NCI-H446 treated with DMSO at 0.1 percent for 48 hours (cell line): ENCODE data around the gene DNAH14.
"Not testable (repeated sequence)": the region's sequence is repeated elsewhere in the genome, so short reads cannot be mapped to it uniquely, and the experiment has no call there.

Source experiments
- DNase-seq: peaks from one replicate; lab custom pipeline; 2025; lab: John Stamatoyannopoulos, UW

Gene DNAH14

GRCh38 chr1:225348400-225348799 is 418.9 kb downstream of the DNAH14 start:
- no peak for DNase-seq

- no peak for DNase-seq
These were observed 420.4 kb downstream of the DNAH14 start for GRCh38 chr1:225349826-225350225.

- DNase-seq, result no peak
These were observed 421.4 kb downstream of the DNAH14 start for GRCh38 chr1:225350872-225351271.

GRCh38 chr1:225354906-225355305 is 425.4 kb downstream of the DNAH14 start:
- no peak for DNase-seq

GRCh38 chr1:225355863-225356262 is 426.4 kb downstream of the DNAH14 start:
- DNase-seq, result no peak

GRCh38 chr1:225360119-225360518 is 430.6 kb downstream of the DNAH14 start:
- DNase-seq, result no peak

- no peak for DNase-seq
These were observed 431.7 kb downstream of the DNAH14 start for GRCh38 chr1:225361176-225361575.

- DNase-seq, result no peak
These were observed 433.3 kb downstream of the DNAH14 start for GRCh38 chr1:225362805-225363204.

- DNase-seq, result no peak
These were observed 435.0 kb downstream of the DNAH14 start for GRCh38 chr1:225364439-225364838.

GRCh38 chr1:225366018-225366417 is 436.5 kb downstream of the DNAH14 start:
- DNase-seq, result no peak

GRCh38 chr1:225366552-225366951 is 437.1 kb downstream of the DNAH14 start:
- DNase-seq, result no peak

GRCh38 chr1:225368036-225368552 is 438.6 kb downstream of the DNAH14 start:
- DNase-seq, result no peak

- no peak for DNase-seq
These were observed 442.0 kb downstream of the DNAH14 start for GRCh38 chr1:225371366-225372010.

GRCh38 chr1:225373155-225373554 is 443.7 kb downstream of the DNAH14 start:
- DNase-seq, result no peak

- DNase-seq, result no peak
These were observed 445.5 kb downstream of the DNAH14 start for GRCh38 chr1:225374996-225375395.

GRCh38 chr1:225378880-225379279 is 449.4 kb downstream of the DNAH14 start:
- DNase-seq, result no peak

GRCh38 chr1:225380691-225381090 is 451.2 kb downstream of the DNAH14 start:
- no peak for DNase-seq

- not testable (repeated sequence) for DNase-seq
These were observed 457.4 kb downstream of the DNAH14 start for GRCh38 chr1:225386860-225387259.

- no peak for DNase-seq
These were observed 458.9 kb downstream of the DNAH14 start for GRCh38 chr1:225388372-225388771.

- no peak for DNase-seq
These were observed 460.4 kb downstream of the DNAH14 start for GRCh38 chr1:225389843-225390242.

GRCh38 chr1:225396357-225396756 is 466.9 kb downstream of the DNAH14 start:
- no peak for DNase-seq

GRCh38 chr1:225400968-225401367 is 471.5 kb downstream of the DNAH14 start:
- DNase-seq, result no peak

- no peak for DNase-seq
These were observed 477.7 kb downstream of the DNAH14 start for GRCh38 chr1:225406976-225407725.
